Keratinocyte (primary cell): ENCODE results near the gene ATXN2.

Experiments used
- EZH2 ChIP-seq: IDR thresholded peaks from one replicate; pipeline ENCODE4 v1.6.1; 2012; ENCODE audit warnings: inconsistent platforms, mild to moderate bottlenecking, low read length, moderate library complexity
- TF ChIP-seq, protein P1 (sequence below), 3 experiments: IDR thresholded peaks in 1 of 3; conservative IDR thresholded peaks in 1 of 3; optimal IDR thresholded peaks in 1 of 3; 2 replicates in 2 of 3; 3 replicates in 1 of 3; pipeline versions ENCODE3 to v1.5.1; 2011; ENCODE audit warnings: low read length in 3 of 3, mild to moderate bottlenecking in 3 of 3, moderate library complexity in 2 of 3, control low read depth in 1 of 3, inconsistent platforms in 1 of 3; ENCODE audit not compliant: insufficient read depth in 2 of 3; ENCODE audit errors: extremely low read depth in 1 of 3

DNA sequence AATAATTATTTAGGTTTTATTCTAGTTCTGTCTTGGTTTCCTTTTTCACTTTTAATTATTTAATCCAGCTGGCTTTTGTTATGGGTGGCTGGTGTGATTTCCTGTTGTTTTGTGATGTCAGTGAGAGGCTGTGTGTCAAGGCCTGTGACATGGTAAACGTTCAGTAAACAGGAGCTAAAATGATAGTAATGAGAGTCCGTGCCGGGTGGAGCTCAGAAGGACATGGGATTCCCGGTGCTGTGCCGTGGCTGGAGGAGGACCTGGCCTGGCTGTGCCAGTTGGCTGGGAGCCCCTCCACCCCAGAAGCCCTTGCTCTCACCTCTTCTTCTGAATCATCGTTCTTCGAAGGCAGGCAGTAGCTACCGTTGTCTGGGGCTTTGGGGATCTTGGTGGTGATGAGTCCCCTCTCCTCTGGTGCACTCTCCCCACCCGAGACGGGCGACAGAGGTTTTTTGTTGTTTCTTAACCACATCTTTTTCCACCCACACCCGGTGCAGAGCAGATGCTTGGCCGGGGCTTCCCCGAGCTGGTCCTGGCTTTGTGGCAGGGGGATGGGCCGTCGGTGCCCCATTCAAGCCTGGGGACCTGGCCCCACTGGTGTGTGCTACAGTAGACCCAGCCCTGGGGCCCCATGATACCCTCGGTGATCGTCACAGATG, 164.3 kb downstream of the ATXN2 start:
- TF ChIP-seq, protein P1, sequence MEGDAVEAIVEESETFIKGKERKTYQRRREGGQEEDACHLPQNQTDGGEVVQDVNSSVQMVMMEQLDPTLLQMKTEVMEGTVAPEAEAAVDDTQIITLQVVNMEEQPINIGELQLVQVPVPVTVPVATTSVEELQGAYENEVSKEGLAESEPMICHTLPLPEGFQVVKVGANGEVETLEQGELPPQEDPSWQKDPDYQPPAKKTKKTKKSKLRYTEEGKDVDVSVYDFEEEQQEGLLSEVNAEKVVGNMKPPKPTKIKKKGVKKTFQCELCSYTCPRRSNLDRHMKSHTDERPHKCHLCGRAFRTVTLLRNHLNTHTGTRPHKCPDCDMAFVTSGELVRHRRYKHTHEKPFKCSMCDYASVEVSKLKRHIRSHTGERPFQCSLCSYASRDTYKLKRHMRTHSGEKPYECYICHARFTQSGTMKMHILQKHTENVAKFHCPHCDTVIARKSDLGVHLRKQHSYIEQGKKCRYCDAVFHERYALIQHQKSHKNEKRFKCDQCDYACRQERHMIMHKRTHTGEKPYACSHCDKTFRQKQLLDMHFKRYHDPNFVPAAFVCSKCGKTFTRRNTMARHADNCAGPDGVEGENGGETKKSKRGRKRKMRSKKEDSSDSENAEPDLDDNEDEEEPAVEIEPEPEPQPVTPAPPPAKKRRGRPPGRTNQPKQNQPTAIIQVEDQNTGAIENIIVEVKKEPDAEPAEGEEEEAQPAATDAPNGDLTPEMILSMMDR (optimal IDR thresholded peaks at IDR 0.05 in 1 of 3, IDR thresholded peaks at IDR 0.05 in 1 of 3, conservative IDR thresholded peaks at IDR 0.05 in 1 of 3; ENCODE audit: extremely low read depth in 1 of 3, insufficient read depth in 2 of 3, low read length in 3 of 3) = no peak
- no peak for TF ChIP-seq EZH2
